Testis (tissue), 3 donors: ENCODE data around the gene OR13C9. TPM values are rescaled to one million over a fixed set of nuclear protein-coding genes. Genes with fewer than 3 reads are reported as not detected.

Experiments used
- DNase-seq: peaks from one replicate; pipeline ENCODE4 v3.0.0-alpha.2; 2019
- H3K27ac ChIP-seq, 2 donors: fragments of 200-600 bp; sonication (generic); one replicate each; pipeline ENCODE4 v1.5.1; 2019
- H3K27me3 ChIP-seq: fragments of 200-600 bp; sonication (generic); one replicate; pipeline ENCODE4 v1.5.1; 2019
- H3K36me3 ChIP-seq: fragments of 200-600 bp; sonication (generic); one replicate; pipeline ENCODE4 v1.5.1; 2017; ENCODE audit warnings: low read depth; ENCODE audit errors: missing control alignments
- H3K4me1 ChIP-seq: fragments of 200-600 bp; sonication (generic); one replicate; pipeline ENCODE4 v1.5.1; 2019
- H3K4me3 ChIP-seq, 2 donors: fragments of 200-600 bp; sonication (generic); one replicate each; pipeline ENCODE4 v1.5.1; 2017 to 2019
- H3K9me3 ChIP-seq: fragments of 200-600 bp; sonication (generic); one replicate; pipeline ENCODE4 v1.5.1; 2017
- POLR2A ChIP-seq: fragments of 450-650 bp; IDR thresholded peaks from one replicate; pipeline ENCODE4 v1.6.1; 2017; ENCODE audit warnings: antibody characterized with exemption, mild to moderate bottlenecking, moderate library complexity
- WGBS, 2 donors: methylation state at CpG; one replicate each; pipeline ENCODE4 v1.1.5; 2018; 5-methylcytosine and 5-hydroxymethylcytosine counted together
- intact Hi-C: fragments of 100-400 bp; cut with DNase I; formaldehyde crosslinking; loops from one replicate; pipeline ENCODE4 v1.15.1; 2023; ENCODE audit warnings: low total_unique reads
- polyA plus RNA-seq: library from polyadenylated mRNA; stranded (reverse); fragments of 350-450 nt; fragmentation: Illumina TruSeq; extraction: RNeasy Lipid Tissue Mini Kit (QIAGEN cat#74804); gene quantifications from one replicate; pipeline ENCODE4 v1.2.3, GENCODE V29; 2014; ENCODE audit warnings: low read depth, low replicate concordance; ENCODE audit not compliant: insufficient read depth
- total RNA-seq, 2 donors: library from RNA; depleted of rRNA; stranded (reverse); fragments of >200 nt; gene quantifications; one replicate each; pipeline ENCODE4 v1.2.3, GENCODE V29; 2016
- TF ChIP-seq, protein P1 (sequence below), 3 experiments: fragments of 450-650 bp in 2 of 3; fragments of 200-600 bp in 1 of 3; sonication (generic) in 1 of 3; IDR thresholded peaks; one replicate each; pipeline ENCODE4 v1.5.1; 2016 to 2019; ENCODE audit warnings: antibody characterized with exemption in 3 of 3, mild to moderate bottlenecking in 2 of 3, moderate library complexity in 1 of 3

OR13C9 gene
- total and polyA plus RNA-seq, 3 donors from 2014 or later: not detected

DNA sequence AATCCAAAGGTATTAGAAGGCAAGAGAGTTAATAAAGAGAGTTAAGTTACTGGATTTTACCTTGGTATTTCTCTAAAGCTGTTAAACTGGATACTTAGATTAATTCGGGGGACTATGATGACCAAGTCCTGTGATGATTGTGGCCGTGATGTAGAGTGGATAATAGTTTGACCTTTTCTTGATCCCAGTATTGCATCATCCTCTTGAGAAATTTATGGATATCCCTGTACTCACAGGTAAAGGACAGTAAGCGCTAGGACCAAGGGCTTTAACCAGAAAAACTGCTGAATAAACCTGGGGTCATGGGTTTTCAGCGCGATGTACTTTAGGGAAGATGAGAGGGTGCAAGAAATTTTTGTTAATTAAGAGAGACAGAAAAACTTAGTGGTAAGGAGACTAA, 40.7 kb downstream of the OR13C9 start:
- Histone ChIP-seq H3K27ac (no peak overlapping the region), H3K36me3 (no peaks in the 10 kb centered on the region), H3K9me3 (no peaks in the 10 kb centered on the region), H3K27me3 (no peaks in the 10 kb centered on the region), H3K4me1 (no peaks in the 10 kb centered on the region), H3K4me3 (no peak overlapping the region)
- no peak for TF ChIP-seq POLR2A
- TF ChIP-seq, protein P1, sequence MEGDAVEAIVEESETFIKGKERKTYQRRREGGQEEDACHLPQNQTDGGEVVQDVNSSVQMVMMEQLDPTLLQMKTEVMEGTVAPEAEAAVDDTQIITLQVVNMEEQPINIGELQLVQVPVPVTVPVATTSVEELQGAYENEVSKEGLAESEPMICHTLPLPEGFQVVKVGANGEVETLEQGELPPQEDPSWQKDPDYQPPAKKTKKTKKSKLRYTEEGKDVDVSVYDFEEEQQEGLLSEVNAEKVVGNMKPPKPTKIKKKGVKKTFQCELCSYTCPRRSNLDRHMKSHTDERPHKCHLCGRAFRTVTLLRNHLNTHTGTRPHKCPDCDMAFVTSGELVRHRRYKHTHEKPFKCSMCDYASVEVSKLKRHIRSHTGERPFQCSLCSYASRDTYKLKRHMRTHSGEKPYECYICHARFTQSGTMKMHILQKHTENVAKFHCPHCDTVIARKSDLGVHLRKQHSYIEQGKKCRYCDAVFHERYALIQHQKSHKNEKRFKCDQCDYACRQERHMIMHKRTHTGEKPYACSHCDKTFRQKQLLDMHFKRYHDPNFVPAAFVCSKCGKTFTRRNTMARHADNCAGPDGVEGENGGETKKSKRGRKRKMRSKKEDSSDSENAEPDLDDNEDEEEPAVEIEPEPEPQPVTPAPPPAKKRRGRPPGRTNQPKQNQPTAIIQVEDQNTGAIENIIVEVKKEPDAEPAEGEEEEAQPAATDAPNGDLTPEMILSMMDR (IDR thresholded peaks at IDR 0.05): no peak
- DNase-seq: no peak
- WGBS, 2 donors: 81 to 91% methylated on average over 5 of the region's 5 CpGs
- intact Hi-C loops: no loop called here

DNA sequence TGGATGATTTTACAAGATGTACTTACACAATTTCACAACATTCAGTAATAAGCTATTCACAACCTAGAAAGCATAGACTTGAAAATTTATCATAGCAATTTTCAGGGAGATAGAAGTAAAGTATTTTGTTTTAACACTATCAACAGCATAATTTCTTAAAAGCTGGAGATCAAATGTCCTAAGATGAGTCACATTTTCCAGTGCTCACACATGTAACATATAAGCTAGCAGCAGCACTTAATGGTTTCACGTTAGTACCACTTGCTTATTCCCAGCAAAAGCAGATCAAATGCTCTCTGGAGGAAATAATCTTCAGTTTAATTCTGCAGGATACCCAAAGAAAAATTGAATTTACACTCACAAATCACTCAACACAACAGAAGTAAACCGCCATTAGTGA, 42.5 kb downstream of the OR13C9 start:
- WGBS, 2 donors: 82 to 85% methylated on average over 2 of the region's 2 CpGs
- Histone ChIP-seq H3K27me3 (no peaks in the 10 kb centered on the region), H3K27ac (no peak overlapping the region), H3K4me3 (no peak overlapping the region), H3K36me3 (no peaks in the 10 kb centered on the region), H3K9me3 (no peaks in the 10 kb centered on the region), H3K4me1 (no peaks in the 10 kb centered on the region)
- intact Hi-C loops: no loop called here
- no peak for DNase-seq
- TF ChIP-seq POLR2A: no peak
- TF ChIP-seq, protein P1 (IDR thresholded peaks at IDR 0.05): no peak

DNA sequence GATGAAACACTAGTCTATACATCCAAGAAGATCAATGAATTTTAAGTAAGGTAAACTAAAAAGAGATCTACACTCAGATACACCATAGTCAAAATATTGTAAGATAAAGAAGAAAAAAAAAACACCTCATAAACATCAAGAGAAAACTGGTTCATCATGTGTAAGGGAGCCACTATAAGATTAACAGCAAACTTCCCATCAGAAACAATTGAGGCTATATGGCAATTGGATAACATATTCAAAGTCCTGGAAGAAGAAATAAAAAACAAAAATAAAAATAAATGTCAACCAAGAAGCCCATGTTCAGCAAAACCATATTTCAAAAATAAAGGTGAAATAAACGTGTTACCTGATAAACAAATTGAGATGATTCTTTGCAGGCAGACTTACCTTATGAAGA, 45.4 kb downstream of the OR13C9 start:
- Histone ChIP-seq H3K4me1 (no peaks in the 10 kb centered on the region), H3K27ac (no peak overlapping the region)
- WGBS, 2 donors: 79 to 89% methylated on average over 1 of the region's 1 CpG

DNA sequence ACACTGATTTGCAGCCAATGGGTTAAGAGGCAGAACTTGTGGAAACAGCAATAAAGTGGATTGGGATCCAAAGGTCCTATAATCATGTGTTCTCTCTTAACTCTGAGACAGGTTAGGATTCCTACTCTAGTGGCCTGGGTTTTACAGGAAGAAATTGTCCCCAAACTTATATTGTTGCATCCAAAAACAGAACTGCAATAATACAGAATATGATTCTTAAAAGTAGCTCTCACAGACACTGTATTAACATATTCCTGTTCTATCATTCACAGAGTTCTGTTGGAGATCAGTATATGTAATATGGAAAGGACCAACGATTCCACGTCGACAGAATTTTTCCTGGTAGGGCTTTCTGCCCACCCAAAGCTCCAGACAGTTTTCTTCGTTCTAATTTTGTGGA, 49.1 kb downstream of the OR13C9 start, which contains the start of gene OR13C8:
Gene OR13C8, plus strand, starts transcription at position 301 of the 400 bp plus-strand sequence. Its CDS starts 0 bp downstream, at position 301.
- Histone ChIP-seq H3K4me1 (no peaks in the 10 kb centered on the region), H3K27me3 (no peaks in the 10 kb centered on the region), H3K36me3 (no peaks in the 10 kb centered on the region), H3K27ac (no peak within 1 kb of the TSS), H3K4me3 (no peak within 1 kb of the TSS), H3K9me3 (no peaks in the 10 kb centered on the region)
- intact Hi-C loops: no loop called here
- no peak for TF ChIP-seq POLR2A
- TF ChIP-seq, protein P1 (IDR thresholded peaks at IDR 0.05): no peak
- 71 to 79% methylated on average over 4 of the region's 4 CpGs for WGBS, 2 donors
- DNase-seq: no peak

More for the DNA sequence above, 45.4 kb downstream of the OR13C9 start:
- Histone ChIP-seq H3K9me3 (no peaks in the 10 kb centered on the region), H3K27me3 (no peaks in the 10 kb centered on the region), H3K4me3 (no peak overlapping the region), H3K36me3 (no peaks in the 10 kb centered on the region)
- TF ChIP-seq, protein P1 (IDR thresholded peaks at IDR 0.05): no peak
- TF ChIP-seq POLR2A: no peak
- no peak for DNase-seq
- intact Hi-C loops: no loop called here

Other genes starting within 250 kb of the OR13C9 start
- not detected for gene OR13F1, start 113.9 kb downstream of the OR13C9 start, total RNA-seq
- gene OR13F1, start 113.9 kb downstream of the OR13C9 start, polyA plus RNA-seq: not detected
- gene OR13C4, start 91.0 kb downstream of the OR13C9 start, total RNA-seq: not detected
- not detected for gene OR13C4, start 91.0 kb downstream of the OR13C9 start, polyA plus RNA-seq
- under 1 TPM in 1 of 2 donors, not detected in 1; 0.55 TPM for gene OR13C3, start 81.3 kb downstream of the OR13C9 start, total RNA-seq
- gene OR13C3, start 81.3 kb downstream of the OR13C9 start, polyA plus RNA-seq: not detected
- gene OR13C8, start 49.0 kb downstream of the OR13C9 start, total RNA-seq: not detected
- not detected for gene OR13C8, start 49.0 kb downstream of the OR13C9 start, polyA plus RNA-seq
- gene OR13C5, start 18.8 kb downstream of the OR13C9 start, total RNA-seq: not detected
- not detected for gene OR13C5, start 18.8 kb downstream of the OR13C9 start, polyA plus RNA-seq
- under 1 TPM in 1 of 2 donors, not detected in 1; 0.62 TPM for gene OR13C2, start 12.6 kb downstream of the OR13C9 start, total RNA-seq
- not detected for gene OR13C2, start 12.6 kb downstream of the OR13C9 start, polyA plus RNA-seq
- under 1 TPM in 1 of 2 donors, not detected in 1; 0.56 TPM for gene OR13D1, start 76.3 kb upstream of the OR13C9 start, total RNA-seq
- gene OR13D1, start 76.3 kb upstream of the OR13C9 start, polyA plus RNA-seq: not detected
- gene NIPSNAP3A, start 129.5 kb upstream of the OR13C9 start, total RNA-seq: 10 to 100 TPM; 21.6 to 28.8 TPM
- 27.0 TPM for gene NIPSNAP3A, start 129.5 kb upstream of the OR13C9 start, polyA plus RNA-seq
- 1 to 10 TPM; 3.7 to 4.0 TPM for gene NIPSNAP3B, start 145.9 kb upstream of the OR13C9 start, total RNA-seq
- 5.0 TPM for gene NIPSNAP3B, start 145.9 kb upstream of the OR13C9 start, polyA plus RNA-seq